Measurements from ENCODE around the gene CCDC152.
"Not testable (repeated sequence)": the region's sequence is repeated elsewhere in the genome, so short reads cannot be mapped to it uniquely, and the experiment has no call there.

The CCDC152 gene

DNA sequence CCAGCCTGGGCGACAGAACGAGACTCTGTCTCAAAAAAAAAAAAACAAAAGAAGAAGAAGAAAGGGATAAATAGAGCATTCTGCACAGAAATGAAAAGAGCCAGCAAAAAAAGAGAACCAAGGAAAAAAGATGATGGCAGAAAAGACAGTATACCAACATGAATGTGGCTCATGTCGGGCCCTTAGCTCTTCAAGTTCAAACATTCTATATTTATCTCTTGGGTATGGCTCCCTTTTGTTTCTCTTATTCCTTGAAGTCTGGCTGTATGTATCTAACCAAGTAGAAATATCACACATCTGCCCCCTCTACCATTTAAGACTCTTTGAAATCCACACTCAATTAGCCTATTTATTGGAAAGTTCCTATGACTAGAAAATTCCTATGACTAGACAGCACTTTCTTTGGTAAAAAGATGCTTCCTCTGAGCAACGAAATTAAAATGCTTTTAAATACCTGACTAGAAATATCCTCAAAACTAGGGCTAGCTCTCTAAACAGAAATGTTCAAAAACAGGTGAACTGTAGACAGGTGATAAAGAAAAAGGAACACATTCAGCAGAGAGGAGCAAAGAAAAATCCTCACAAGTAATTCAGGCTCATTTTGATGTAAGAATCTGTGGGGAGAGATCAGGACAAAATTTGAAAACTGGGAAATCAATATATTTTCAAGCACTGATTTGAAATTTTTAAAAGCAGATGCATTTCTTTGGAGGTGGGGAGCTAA, 52.4 kb downstream of the CCDC152 start:
- DNase-seq (ENCODE audit: low read depth, low spot score) = no peak
- TF ChIP-seq CTCF (IDR thresholded peaks at IDR 0.05; ENCODE audit: low read depth, low read length) = no peak
- in situ Hi-C loops (cut with HindIII; ENCODE audit: low sequenced_read_pairs) = no loop called here
- H3K4me3 ChIP-seq (ENCODE audit: low read depth, low read length) = no peak overlapping the region

- no peak for TF ChIP-seq CTCF (IDR thresholded peaks at IDR 0.05; ENCODE audit: low read depth, low read length)
- DNase-seq (ENCODE audit: low read depth, low spot score) = no peak
- in situ Hi-C loops (cut with HindIII; ENCODE audit: low sequenced_read_pairs) = no loop called here
- peak overlapping the region; percentile 7 for H3K4me3 ChIP-seq (ENCODE audit: low read depth, low read length)
Measured at GRCh38 chr5:42810834-42811590, 54.4 kb downstream of the CCDC152 start.

- DNase-seq (ENCODE audit: low read depth, low spot score) = peak; percentile 56
- in situ Hi-C loops (cut with HindIII; ENCODE audit: low sequenced_read_pairs) = no loop called here
- H3K4me3 ChIP-seq (ENCODE audit: low read depth, low read length) = peak within 1 kb of the TSS; percentile 7
- TF ChIP-seq CTCF (IDR thresholded peaks at IDR 0.05; ENCODE audit: low read depth, low read length) = no peak
Measured at GRCh38 chr5:42811591-42812446, 55.2 kb downstream of the CCDC152 start, which contains the start of gene SELENOP. Gene SELENOP, minus strand, starts transcription at chr5:42811892. Its CDS starts 3,539 bp downstream, at chr5:42808353.

- no peak for TF ChIP-seq CTCF (IDR thresholded peaks at IDR 0.05; ENCODE audit: low read depth, low read length)
- in situ Hi-C loops (cut with HindIII; ENCODE audit: low sequenced_read_pairs) = no loop called here
- no peak for DNase-seq (ENCODE audit: low read depth, low spot score)
Measured at GRCh38 chr5:42812620-42813019, 56.0 kb downstream of the CCDC152 start.

GRCh38 chr5:42813533-42813932, 56.9 kb downstream of the CCDC152 start:
- in situ Hi-C loops (cut with HindIII; ENCODE audit: low sequenced_read_pairs) = no loop called here
- no peak overlapping the region for H3K4me3 ChIP-seq (ENCODE audit: low read depth, low read length)

More at GRCh38 chr5:42812620-42813019, 56.0 kb downstream of the CCDC152 start:
- H3K4me3 ChIP-seq (ENCODE audit: low read depth, low read length) = no peak overlapping the region

DNA sequence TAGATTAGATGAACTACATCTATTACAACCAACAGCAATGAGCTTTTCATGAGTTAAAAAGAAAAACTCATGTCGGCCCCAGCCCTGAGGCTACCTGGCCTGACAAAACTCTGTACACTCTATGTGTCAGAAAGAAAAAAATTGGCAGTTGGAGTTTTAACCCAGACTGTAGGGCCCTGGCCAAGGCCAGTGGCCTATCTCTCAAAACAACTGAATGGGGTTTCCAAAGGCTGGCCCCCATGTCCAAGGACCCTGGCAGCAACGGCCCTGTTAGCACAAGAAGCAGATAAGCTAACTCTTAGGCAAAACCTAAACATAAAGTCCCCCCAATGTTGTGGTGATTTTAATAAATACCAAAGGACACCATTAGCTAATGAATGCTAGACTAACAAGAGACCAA, 59.9 kb downstream of the CCDC152 start:
- H3K4me3 ChIP-seq (ENCODE audit: low read depth, low read length); in situ Hi-C loops (cut with HindIII; ENCODE audit: low sequenced_read_pairs); DNase-seq (ENCODE audit: low read depth, low spot score): not testable (repeated sequence)

More at GRCh38 chr5:42813533-42813932, 56.9 kb downstream of the CCDC152 start:
- TF ChIP-seq CTCF (IDR thresholded peaks at IDR 0.05; ENCODE audit: low read depth, low read length) = no peak
- DNase-seq (ENCODE audit: low read depth, low spot score) = no peak
